ENCODE measurements around the gene FAM168A.

Gene FAM168A

GRCh38 chr11:73414977-73415651 lies 182.8 kb downstream of the FAM168A start:
- Histone ChIP-seq H2AFZ (ENCODE audit: low read depth, low read length) (no peak overlapping the region), H3K27ac (ENCODE audit: low read length) (no peak overlapping the region), H3K79me2 (ENCODE audit: low read length) (no peaks in the 10 kb centered on the region), H3K9ac (ENCODE audit: low read length) (no peak overlapping the region), H4K20me1 (ENCODE audit: insufficient read depth, low read length) (no peaks in the 10 kb centered on the region), H3K9me3 (ENCODE audit: insufficient read depth, low read length) (no peaks in the 10 kb centered on the region), H3K27me3 (ENCODE audit: low read depth, low read length) (no peaks in the 10 kb centered on the region), H3K4me3 (ENCODE audit: low read length) (no peak overlapping the region), H3K4me2 (ENCODE audit: low read length) (no peak overlapping the region), H3K4me1 (ENCODE audit: low read length) (peaks cover 10% of the 10 kb centered on the region), H3K36me3 (replicated peaks; ENCODE audit: low read depth, low read length) (peaks cover 4% of the 10 kb centered on the region)
- TF ChIP-seq EZH2phosphoT487 (IDR thresholded peaks at IDR 0.05; ENCODE audit: low read depth) (no peak), CTCF (IDR thresholded peaks at IDR 0.05; ENCODE audit: low read depth, low read length) (no peak)

GRCh38 chr11:73413256-73413655 lies 184.7 kb downstream of the FAM168A start:
- Histone ChIP-seq H3K9ac (ENCODE audit: low read length) (no peak overlapping the region), H3K9me3 (ENCODE audit: insufficient read depth, low read length) (no peaks in the 10 kb centered on the region), H2AFZ (ENCODE audit: low read depth, low read length) (no peak overlapping the region), H3K27ac (ENCODE audit: low read length) (no peak overlapping the region), H3K79me2 (ENCODE audit: low read length) (no peaks in the 10 kb centered on the region), H4K20me1 (ENCODE audit: insufficient read depth, low read length) (no peaks in the 10 kb centered on the region), H3K4me2 (ENCODE audit: low read length) (no peak overlapping the region), H3K4me3 (ENCODE audit: low read length) (no peak overlapping the region), H3K36me3 (replicated peaks; ENCODE audit: low read depth, low read length) (peaks cover 12% of the 10 kb centered on the region), H3K27me3 (ENCODE audit: low read depth, low read length) (no peaks in the 10 kb centered on the region), H3K4me1 (ENCODE audit: low read length) (peaks cover 10% of the 10 kb centered on the region)
- TF ChIP-seq CTCF (IDR thresholded peaks at IDR 0.05; ENCODE audit: low read depth, low read length): no peak
- TF ChIP-seq EZH2phosphoT487 (IDR thresholded peaks at IDR 0.05; ENCODE audit: low read depth): no peak

- no peaks in the 10 kb centered on the region for H3K27me3 ChIP-seq (ENCODE audit: low read depth, low read length)
- H4K20me1 ChIP-seq (ENCODE audit: insufficient read depth, low read length): no peaks in the 10 kb centered on the region
- H3K27ac ChIP-seq (ENCODE audit: low read length): no peak overlapping the region
- peaks cover 10% of the 10 kb centered on the region for H3K4me1 ChIP-seq (ENCODE audit: low read length)
- no peak overlapping the region for H3K4me3 ChIP-seq (ENCODE audit: low read length)
- no peak for TF ChIP-seq EZH2phosphoT487 (IDR thresholded peaks at IDR 0.05; ENCODE audit: low read depth)
- no peak for TF ChIP-seq CTCF (IDR thresholded peaks at IDR 0.05; ENCODE audit: low read depth, low read length)
- H3K36me3 ChIP-seq (replicated peaks; ENCODE audit: low read depth, low read length): peaks cover 13% of the 10 kb centered on the region
- no peak overlapping the region for H2AFZ ChIP-seq (ENCODE audit: low read depth, low read length)
- H3K4me2 ChIP-seq (ENCODE audit: low read length): no peak overlapping the region
- H3K9me3 ChIP-seq (ENCODE audit: insufficient read depth, low read length): no peaks in the 10 kb centered on the region
- no peaks in the 10 kb centered on the region for H3K79me2 ChIP-seq (ENCODE audit: low read length)
- no peak overlapping the region for H3K9ac ChIP-seq (ENCODE audit: low read length)
Observed at GRCh38 chr11:73412308-73412707, 185.6 kb downstream of the FAM168A start.

GRCh38 chr11:73411031-73411430 lies 186.9 kb downstream of the FAM168A start:
- Histone ChIP-seq H3K4me1 (ENCODE audit: low read length) (peaks cover 10% of the 10 kb centered on the region), H3K27ac (ENCODE audit: low read length) (no peak overlapping the region), H3K9ac (ENCODE audit: low read length) (no peak overlapping the region), H3K36me3 (replicated peaks; ENCODE audit: low read depth, low read length) (peaks cover 17% of the 10 kb centered on the region), H3K4me2 (ENCODE audit: low read length) (no peak overlapping the region), H3K9me3 (ENCODE audit: insufficient read depth, low read length) (no peaks in the 10 kb centered on the region), H4K20me1 (ENCODE audit: insufficient read depth, low read length) (no peaks in the 10 kb centered on the region), H3K27me3 (ENCODE audit: low read depth, low read length) (no peaks in the 10 kb centered on the region), H2AFZ (ENCODE audit: low read depth, low read length) (no peak overlapping the region), H3K4me3 (ENCODE audit: low read length) (no peak overlapping the region), H3K79me2 (ENCODE audit: low read length) (no peaks in the 10 kb centered on the region)
- TF ChIP-seq CTCF (IDR thresholded peaks at IDR 0.05; ENCODE audit: low read depth, low read length): no peak
- no peak for TF ChIP-seq EZH2phosphoT487 (IDR thresholded peaks at IDR 0.05; ENCODE audit: low read depth)

Measured in OCI-LY3 (cell line).